ENCODE data around the gene CHRNA1. TPM values are rescaled to one million over a fixed set of nuclear protein-coding genes. Genes with fewer than 3 reads are reported as not detected.

The CHRNA1 gene
- total and polyA plus RNA-seq, 10 of the 15 experiments (the other 5 are each of a cell fraction or from before 2014, with no cell fraction given) = 0.05 to 0.14 TPM; not detected in 8

DNA sequence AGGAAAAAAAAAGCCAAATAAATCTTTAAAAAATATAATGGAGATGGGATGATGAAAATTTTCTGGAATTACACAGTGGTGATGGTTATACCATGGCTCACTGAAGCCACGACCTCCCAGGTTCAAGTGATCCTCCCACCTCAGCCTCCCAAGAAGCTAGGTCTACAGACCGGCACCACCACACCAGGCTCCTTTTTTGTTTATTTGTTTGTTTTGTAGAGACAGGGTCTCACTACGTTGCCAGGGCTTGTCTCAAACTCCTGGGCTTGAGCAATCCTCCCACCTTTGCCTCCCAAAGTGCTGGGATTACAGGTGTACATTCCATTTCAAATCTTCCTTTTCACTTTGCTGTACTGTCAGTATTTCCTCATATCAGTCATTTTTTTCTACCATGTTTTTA is 61.7 kb downstream of the CHRNA1 start:
- intact Hi-C loops (cut with micrococcal nuclease; ENCODE audit: unreplicated experiment) (no loop called here), in situ Hi-C loops (cut with MboI) (no loop called here)
- TF ChIP-seq SPI1 (IDR thresholded peaks at IDR 0.05; ENCODE audit: borderline replicate concordance, insufficient read depth, low read depth, low read length) = no peak
- TF ChIP-seq, protein P1, sequence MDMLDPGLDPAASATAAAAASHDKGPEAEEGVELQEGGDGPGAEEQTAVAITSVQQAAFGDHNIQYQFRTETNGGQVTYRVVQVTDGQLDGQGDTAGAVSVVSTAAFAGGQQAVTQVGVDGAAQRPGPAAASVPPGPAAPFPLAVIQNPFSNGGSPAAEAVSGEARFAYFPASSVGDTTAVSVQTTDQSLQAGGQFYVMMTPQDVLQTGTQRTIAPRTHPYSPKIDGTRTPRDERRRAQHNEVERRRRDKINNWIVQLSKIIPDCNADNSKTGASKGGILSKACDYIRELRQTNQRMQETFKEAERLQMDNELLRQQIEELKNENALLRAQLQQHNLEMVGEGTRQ (IDR thresholded peaks at IDR 0.05; ENCODE audit: borderline replicate concordance, low read depth, low read length) = no peak
- TF ChIP-seq MYC (IDR thresholded peaks at IDR 0.05; ENCODE audit: insufficient read depth, insufficient read length, insufficient replicate concordance, low read length, severe bottlenecking) = no peak
- no peak for TF ChIP-seq MTA2 (IDR thresholded peaks at IDR 0.05; ENCODE audit: low read depth)
- no peak for TF ChIP-seq RFX5 (IDR thresholded peaks at IDR 0.05; ENCODE audit: low read depth, low read length)
- no peak for TF ChIP-seq LARP7 (IDR thresholded peaks at IDR 0.05)
- TF ChIP-seq PML (IDR thresholded peaks at IDR 0.05; ENCODE audit: low read length) = no peak
- TF ChIP-seq POLR2A (IDR thresholded peaks at IDR 0.05; ENCODE audit: low read depth, low read length) = no peak
- TF ChIP-seq, protein P2, sequence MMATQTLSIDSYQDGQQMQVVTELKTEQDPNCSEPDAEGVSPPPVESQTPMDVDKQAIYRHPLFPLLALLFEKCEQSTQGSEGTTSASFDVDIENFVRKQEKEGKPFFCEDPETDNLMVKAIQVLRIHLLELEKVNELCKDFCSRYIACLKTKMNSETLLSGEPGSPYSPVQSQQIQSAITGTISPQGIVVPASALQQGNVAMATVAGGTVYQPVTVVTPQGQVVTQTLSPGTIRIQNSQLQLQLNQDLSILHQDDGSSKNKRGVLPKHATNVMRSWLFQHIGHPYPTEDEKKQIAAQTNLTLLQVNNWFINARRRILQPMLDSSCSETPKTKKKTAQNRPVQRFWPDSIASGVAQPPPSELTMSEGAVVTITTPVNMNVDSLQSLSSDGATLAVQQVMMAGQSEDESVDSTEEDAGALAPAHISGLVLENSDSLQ (IDR thresholded peaks at IDR 0.05) = no peak
- Histone ChIP-seq H3K4me1 (ENCODE audit: control insufficient read depth, insufficient read depth, low read length) (no peaks in the 10 kb centered on the region), H3K9me3 (replicated peaks; ENCODE audit: control insufficient read depth, insufficient read depth, low read length) (no peaks in the 10 kb centered on the region), H4K20me1 (ENCODE audit: control insufficient read depth, insufficient read depth) (no peaks in the 10 kb centered on the region), H3K4me3 (no peak overlapping the region), H3K4me2 (ENCODE audit: control insufficient read depth, insufficient read depth) (no peak overlapping the region), H3K9ac (ENCODE audit: control insufficient read depth, insufficient read depth, low read length) (no peak overlapping the region), H3K27ac (ENCODE audit: control insufficient read depth, insufficient read depth) (no peak overlapping the region), H3K36me3 (ENCODE audit: control insufficient read depth in 2 of 2, insufficient read depth in 2 of 2, low read length in 1 of 2) (no peaks in the 10 kb centered on the region), H3K79me2 (ENCODE audit: control insufficient read depth, insufficient read depth, low read length) (no peaks in the 10 kb centered on the region), H2AFZ (ENCODE audit: control insufficient read depth, low read depth, low read length) (no peak overlapping the region), H3K27me3 (replicated peaks in 1 of 2; ENCODE audit: control insufficient read depth in 2 of 2, insufficient read depth in 2 of 2, low read length in 1 of 2) (no peaks in the 10 kb centered on the region; a peak in 1 of 4 replicates)
- RAD21 ChIA-PET (ENCODE audit: unreplicated experiment) = no interaction called here
- SMC1A ChIA-PET (ENCODE audit: uncharacterized antibody, unreplicated experiment) = interaction anchor here (0.6 to 6.9 kb wide), 3 partner anchors 15 to 239 kb away, joined by 3 to 63 read pairs (median 3); no protein-coding TSS in a partner anchor
- CTCF ChIA-PET = interaction anchor here (0.6 to 5.1 kb wide), 6 partner anchors 40 to 288 kb away, joined by 3 to 18 read pairs (median 3); no protein-coding TSS in a partner anchor
- no peak for ATAC-seq
- BruUV-seq (replicated peaks) = no TSS peak
- no peak for FAIRE-seq
- 31% methylated on average over 3 of the region's 3 CpGs for WGBS (ENCODE audit: insufficient coverage, insufficient replicate concordance, low lambda C conversion rate, missing lambda C conversion rate)
- POLR2A ChIA-PET = no interaction called here
- DNase-seq (ENCODE audit: low read depth, low spot score) = no peak
